ENCODE measurements around the gene LRIG1. TPM values are rescaled to one million over a fixed set of nuclear protein-coding genes. Genes with fewer than 3 reads are reported as not detected.

The LRIG1 gene
- total RNA-seq, 4 donors from 2014 or later, result 95.3 to 136 (median 131) TPM

DNA sequence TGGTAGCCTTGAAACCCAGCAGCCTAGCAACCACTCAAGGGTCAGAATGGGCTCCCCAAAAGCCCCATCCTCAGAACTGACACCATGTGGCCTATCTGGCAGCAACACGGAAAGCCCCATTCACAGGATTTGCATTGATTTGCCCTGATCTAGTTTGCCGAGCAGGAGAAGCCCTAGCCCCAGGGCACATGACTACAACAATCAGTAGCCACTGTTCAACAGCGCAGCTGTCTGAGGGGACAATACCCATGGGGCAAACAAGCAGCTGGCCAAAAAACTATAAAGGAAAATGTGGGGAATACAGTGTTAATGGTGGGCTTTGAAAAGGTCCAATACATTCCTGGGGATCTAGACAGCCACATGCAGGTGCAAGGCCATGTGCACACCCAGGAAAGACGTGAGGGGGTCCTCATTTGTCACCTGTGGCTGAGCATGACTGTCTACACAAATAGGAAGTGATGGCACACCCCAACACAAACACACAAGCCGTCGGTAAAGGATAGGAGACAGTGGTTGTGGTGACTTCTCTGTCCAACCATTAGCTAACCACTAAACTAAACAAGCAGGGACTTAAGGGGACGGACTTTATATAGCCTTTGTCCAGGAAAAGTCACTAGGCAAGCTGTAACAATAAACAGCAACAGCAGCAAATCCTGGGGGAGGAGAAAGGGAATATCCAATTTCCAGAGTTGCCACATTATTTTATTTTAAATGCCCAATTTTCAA is 113.7 kb downstream of the LRIG1 start:
- Histone ChIP-seq H3K36me3 (peaks cover 44 to 67% (median 57%) of the 10 kb centered on the region in 4 donors), H3K9me3 (no peaks in the 10 kb centered on the region), H3K27ac (replicated peaks in 1 of 4) (no peak overlapping the region), H3K27me3 (no peaks in the 10 kb centered on the region), H3K4me1 (peaks cover 0 to 9% (median 5%) of the 10 kb centered on the region in 4 donors), H3K4me3 (no peak overlapping the region)
- DNase-seq (ENCODE audit: extremely low spot score), result no peak
- TF ChIP-seq CTCF (IDR thresholded peaks at IDR 0.05), result no peak
- TF ChIP-seq EP300 (IDR thresholded peaks at IDR 0.05), result no peak
- TF ChIP-seq POLR2AphosphoS5 (IDR thresholded peaks at IDR 0.05), result no peak
- no peak for TF ChIP-seq POLR2A (IDR thresholded peaks at IDR 0.05; ENCODE audit: low read depth)
- intact Hi-C loops (cut with DNase I), result no loop called here
- WGBS, result 84% methylated on average over 7 of the region's 7 CpGs

GRCh38 chr3:66386011-66386924 is 114.6 kb downstream of the LRIG1 start:
- Histone ChIP-seq H3K9me3 (no peaks in the 10 kb centered on the region), H3K36me3 (peaks cover 52 to 72% (median 61%) of the 10 kb centered on the region in 4 donors), H3K27ac (replicated peaks in 1 of 4) (no peak overlapping the region), H3K4me3 (no peak overlapping the region), H3K27me3 (no peaks in the 10 kb centered on the region), H3K4me1 (peaks cover 0 to 16% (median 12%) of the 10 kb centered on the region in 4 donors)
- WGBS, result 92% methylated on average over 11 of the region's 12 CpGs
- intact Hi-C loops (cut with DNase I), result no loop called here
- no peak for DNase-seq (ENCODE audit: extremely low spot score)
- TF ChIP-seq POLR2AphosphoS5 (IDR thresholded peaks at IDR 0.05), result no peak
- no peak for TF ChIP-seq CTCF (IDR thresholded peaks at IDR 0.05)
- TF ChIP-seq POLR2A (IDR thresholded peaks at IDR 0.05; ENCODE audit: low read depth), result no peak
- TF ChIP-seq EP300 (IDR thresholded peaks at IDR 0.05), result no peak

- intact Hi-C loops (cut with DNase I), result no loop called here
- H3K27ac ChIP-seq (replicated peaks in 1 of 4), result no peak overlapping the region
- peaks cover 63 to 79% (median 73%) of the 10 kb centered on the region in 4 donors for H3K36me3 ChIP-seq
Measured at GRCh38 chr3:66385066-66385465, 115.8 kb downstream of the LRIG1 start.

More at GRCh38 chr3:66385066-66385465, 115.8 kb downstream of the LRIG1 start:
- no peak for DNase-seq (ENCODE audit: extremely low spot score)
- Histone ChIP-seq H3K27me3 (no peaks in the 10 kb centered on the region), H3K9me3 (no peaks in the 10 kb centered on the region), H3K4me1 (peaks cover 0 to 18% (median 12%) of the 10 kb centered on the region in 4 donors), H3K4me3 (no peak overlapping the region)
- TF ChIP-seq EP300 (IDR thresholded peaks at IDR 0.05) (no peak), CTCF (IDR thresholded peaks at IDR 0.05) (no peak), POLR2AphosphoS5 (IDR thresholded peaks at IDR 0.05) (no peak), POLR2A (IDR thresholded peaks at IDR 0.05; ENCODE audit: low read depth) (no peak)
